NB4 (cell line): ENCODE data around the gene FRYL.

Experiments used
- DNase-seq: peaks from one replicate; pipeline ENCODE4 v3.0.0; 2010; ENCODE audit warnings: low read depth
- H3K4me3 ChIP-seq: one replicate; pipeline ENCODE4 v1.5.1; 2011; ENCODE audit warnings: mild to moderate bottlenecking, low read depth, low read length, moderate library complexity
- MAX ChIP-seq: IDR thresholded peaks from 2 replicates; pipeline ENCODE4 v1.6.1; 2011; ENCODE audit warnings: low read depth, low read length
- MYC ChIP-seq: IDR thresholded peaks from 2 replicates; pipeline ENCODE4 v1.6.1; 2011; ENCODE audit warnings: low read depth, low read length
- POLR2A ChIP-seq: IDR thresholded peaks from 2 replicates; pipeline ENCODE4 v1.6.1; 2011; ENCODE audit warnings: mild to moderate bottlenecking; ENCODE audit not compliant: insufficient read length; ENCODE audit errors: extremely low read depth
- TF ChIP-seq, protein P1 (sequence below): IDR thresholded peaks from one replicate; pipeline ENCODE4 v1.5.1; 2012; ENCODE audit warnings: low read depth, low read length

The FRYL gene

GRCh38 chr4:48779095-48779997 lies 733 bp downstream of the FRYL start:
- no peak for TF ChIP-seq POLR2A
- TF ChIP-seq, protein P1, sequence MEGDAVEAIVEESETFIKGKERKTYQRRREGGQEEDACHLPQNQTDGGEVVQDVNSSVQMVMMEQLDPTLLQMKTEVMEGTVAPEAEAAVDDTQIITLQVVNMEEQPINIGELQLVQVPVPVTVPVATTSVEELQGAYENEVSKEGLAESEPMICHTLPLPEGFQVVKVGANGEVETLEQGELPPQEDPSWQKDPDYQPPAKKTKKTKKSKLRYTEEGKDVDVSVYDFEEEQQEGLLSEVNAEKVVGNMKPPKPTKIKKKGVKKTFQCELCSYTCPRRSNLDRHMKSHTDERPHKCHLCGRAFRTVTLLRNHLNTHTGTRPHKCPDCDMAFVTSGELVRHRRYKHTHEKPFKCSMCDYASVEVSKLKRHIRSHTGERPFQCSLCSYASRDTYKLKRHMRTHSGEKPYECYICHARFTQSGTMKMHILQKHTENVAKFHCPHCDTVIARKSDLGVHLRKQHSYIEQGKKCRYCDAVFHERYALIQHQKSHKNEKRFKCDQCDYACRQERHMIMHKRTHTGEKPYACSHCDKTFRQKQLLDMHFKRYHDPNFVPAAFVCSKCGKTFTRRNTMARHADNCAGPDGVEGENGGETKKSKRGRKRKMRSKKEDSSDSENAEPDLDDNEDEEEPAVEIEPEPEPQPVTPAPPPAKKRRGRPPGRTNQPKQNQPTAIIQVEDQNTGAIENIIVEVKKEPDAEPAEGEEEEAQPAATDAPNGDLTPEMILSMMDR, result no peak
- TF ChIP-seq MYC, result no peak
- peak overlapping the region; percentile 84 for H3K4me3 ChIP-seq
- DNase-seq, result peak; percentile 78

DNA sequence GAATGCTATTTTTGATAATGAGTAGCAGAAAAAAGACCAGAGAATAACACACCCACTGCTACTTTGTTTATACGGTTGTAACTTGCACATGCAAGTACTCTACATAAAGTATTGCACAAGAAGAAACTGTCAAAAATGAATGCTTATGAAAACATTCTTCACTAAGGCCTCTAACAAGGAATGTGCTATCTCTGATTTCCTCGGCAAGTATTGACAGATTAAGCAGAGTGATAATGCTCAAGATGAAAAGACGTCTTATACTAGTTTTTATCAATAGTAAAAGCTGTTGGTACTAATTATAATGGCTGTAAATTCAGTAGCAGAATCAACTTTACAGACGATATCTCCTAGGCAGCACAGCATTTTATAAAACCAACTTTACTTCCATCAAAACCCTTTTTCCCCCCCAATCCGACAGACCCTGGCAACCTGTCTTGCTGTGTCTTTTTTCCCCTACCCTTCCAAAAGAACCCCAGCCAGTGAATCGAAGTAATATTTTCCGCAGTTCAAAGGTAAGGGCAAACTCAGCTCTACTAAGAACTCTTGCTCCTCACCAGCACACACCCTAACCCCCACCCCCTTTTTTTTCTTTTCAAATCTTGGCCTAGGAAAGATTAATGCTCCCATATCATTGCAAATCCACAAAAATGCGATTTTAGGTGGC lies 1.5 kb downstream of the FRYL start:
- no peak for TF ChIP-seq POLR2A
- peak; percentile 75 for TF ChIP-seq MAX
- peak; percentile 60 for DNase-seq
- H3K4me3 ChIP-seq, result peak overlapping the region; percentile 84

DNA sequence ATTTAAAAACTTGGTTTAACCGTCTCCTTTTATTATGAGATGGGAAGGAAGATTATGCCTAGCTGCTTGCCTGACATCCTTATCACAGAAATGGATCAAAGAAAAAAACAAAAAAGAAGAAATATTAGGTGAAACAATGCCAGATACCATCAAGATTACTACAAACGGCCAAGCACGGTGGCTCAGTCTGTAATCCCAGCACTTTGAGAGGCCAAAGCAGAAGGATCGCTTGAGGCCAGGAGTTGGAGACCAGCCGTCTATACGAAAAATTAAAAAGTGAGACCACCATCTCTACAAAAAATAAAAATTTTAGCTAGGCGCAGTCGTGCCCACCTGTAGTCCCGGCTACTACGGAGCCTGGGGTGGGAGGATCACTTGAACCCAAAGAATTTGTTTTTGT lies 2.3 kb downstream of the FRYL start:
- no peak for DNase-seq
- H3K4me3 ChIP-seq, result peak overlapping the region; percentile 84
- TF ChIP-seq MYC, result no peak

GRCh38 chr4:48774760-48775710 lies 5.0 kb downstream of the FRYL start:
- TF ChIP-seq POLR2A, result no peak
- no peak for DNase-seq
- H3K4me3 ChIP-seq, result no peak overlapping the region

GRCh38 chr4:48772556-48772955 lies 7.5 kb downstream of the FRYL start:
- no peak for DNase-seq
- TF ChIP-seq POLR2A, result no peak
- no peak for TF ChIP-seq MYC
- TF ChIP-seq, protein P1, result no peak
- TF ChIP-seq MAX, result no peak
- no peak overlapping the region for H3K4me3 ChIP-seq

DNA sequence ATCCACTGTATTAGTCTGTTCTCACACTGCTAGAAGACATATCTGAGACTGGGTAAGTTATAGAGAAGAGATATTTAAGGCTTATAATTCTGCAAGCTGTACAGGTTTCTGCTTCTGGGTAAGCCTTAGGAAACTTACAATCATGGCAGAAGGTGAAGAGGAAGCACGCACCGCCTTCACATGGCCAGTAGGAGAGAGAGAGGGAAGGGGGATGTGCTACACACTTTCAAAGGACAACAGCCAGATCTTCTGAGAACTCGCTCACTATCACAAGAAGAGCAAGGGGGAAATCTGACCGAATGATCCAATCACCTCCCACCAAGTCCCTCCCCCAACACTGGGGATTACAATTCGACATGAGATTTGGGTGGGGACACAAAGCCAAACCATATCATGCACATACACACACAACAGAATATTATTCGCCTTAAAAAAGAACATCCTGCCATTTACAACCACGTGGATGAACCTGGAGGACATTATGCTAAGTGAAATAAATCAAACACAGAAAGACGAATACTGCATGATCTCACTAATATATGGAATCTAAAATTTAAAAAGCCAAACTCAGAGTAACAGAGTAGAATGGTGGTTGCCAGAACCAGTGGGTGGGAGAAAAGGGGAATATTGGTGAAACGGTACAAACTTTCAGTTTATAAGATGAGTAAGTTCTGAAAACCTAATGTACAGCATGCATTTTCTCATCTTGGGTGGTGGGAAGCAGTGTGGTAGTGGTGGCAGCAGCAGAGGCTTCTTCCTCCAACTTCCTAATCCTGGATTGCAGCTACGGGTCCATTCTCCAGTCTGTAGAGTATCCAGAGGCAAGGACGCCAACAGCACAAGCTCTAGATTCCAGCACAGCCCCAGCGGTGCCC lies 12.8 kb downstream of the FRYL start:
- no peak overlapping the region for H3K4me3 ChIP-seq
- TF ChIP-seq POLR2A (no peak), MAX (no peak), MYC (no peak)
- TF ChIP-seq, protein P1, result no peak
- no peak for DNase-seq
